Neural crest cell (in vitro differentiated cells): ENCODE data around the gene SETBP1. TPM values are rescaled to one million over a fixed set of nuclear protein-coding genes. Genes with fewer than 3 reads are reported as not detected.

Source experiments
- DNase-seq: peaks from one replicate; pipeline ENCODE4 v3.0.0; 2021; ENCODE audit warnings: low read depth, mixed read lengths, low spot score
- H3K27ac Mint-ChIP-seq: one replicate; pipeline ENCODE4 v1.8.0; 2021; ENCODE audit warnings: mild to moderate bottlenecking, mixed read lengths; ENCODE audit not compliant: unreplicated experiment
- H3K27me3 Mint-ChIP-seq: 2 replicates; pipeline ENCODE4 v1.8.0; 2021; ENCODE audit warnings: low read depth, mild to moderate bottlenecking, mixed read lengths
- H3K36me3 Mint-ChIP-seq: 2 replicates; pipeline ENCODE4 v1.8.0; 2021; ENCODE audit warnings: low read depth, mild to moderate bottlenecking, mixed read lengths
- H3K4me1 Mint-ChIP-seq: 2 replicates; pipeline ENCODE4 v1.8.0; 2021; ENCODE audit warnings: mixed read lengths
- H3K4me3 Mint-ChIP-seq: one replicate; pipeline ENCODE4 v1.8.0; 2021; ENCODE audit warnings: mild to moderate bottlenecking, mixed read lengths
- H3K9me3 Mint-ChIP-seq: 2 replicates; pipeline ENCODE4 v1.8.0; 2021; ENCODE audit warnings: mixed read lengths
- CTCF ChIP-seq: fragments of 200-600 bp; sonication (generic); conservative IDR thresholded peaks from 2 replicates; pipeline ENCODE4 v1.5.0; 2021; ENCODE audit warnings: antibody characterized with exemption, mild to moderate bottlenecking
- microRNA-seq: library from miRNA; unstranded; fragments of <30 nt; microRNA quantifications from one replicate; pipeline ENCODE4, GENCODE V29; 2020
- total RNA-seq: library from RNA; stranded (reverse); gene quantifications from 2 replicates; pipeline ENCODE4 v1.2.1, GENCODE V29; 2021

SETBP1 gene
- total RNA-seq, 1 donor from 2014 or later: 38.9 TPM

GRCh38 chr18:45112682-45113081 lies 432.0 kb downstream of the SETBP1 start:
- Mint-ChIP-seq H3K4me3 (no peak overlapping the region), H3K4me1 (no peaks in the 10 kb centered on the region), H3K36me3 (peaks cover 2% of the 10 kb centered on the region), H3K9me3 (peaks cover 10% of the 10 kb centered on the region), H3K27me3 (no peaks in the 10 kb centered on the region), H3K27ac (no peak overlapping the region)
- TF ChIP-seq CTCF: no peak
- DNase-seq: no peak

GRCh38 chr18:45116116-45116515 lies 435.4 kb downstream of the SETBP1 start:
- Mint-ChIP-seq H3K27me3 (no peaks in the 10 kb centered on the region), H3K4me1 (no peaks in the 10 kb centered on the region), H3K4me3 (no peak overlapping the region), H3K9me3 (peaks cover 10% of the 10 kb centered on the region), H3K36me3 (peaks cover 2% of the 10 kb centered on the region), H3K27ac (peak overlapping the region; percentile 31)
- TF ChIP-seq CTCF: no peak
- no peak for DNase-seq

Small RNA genes within 50 kb of the gene (microRNA-seq; reads per million reads assigned to microRNA genes)
- not detected for gene MIR4319
